H1 (cell line): Measurements from ENCODE around the gene SLC16A9. TPM values are rescaled to one million over a fixed set of nuclear protein-coding genes. Genes with fewer than 3 reads are reported as not detected.

Experiments
- polyA plus RNA-seq, 7 experiments: library from polyadenylated mRNA; depleted of rRNA in 3 of 7; stranded (reverse) in 5 of 7; unstranded in 2 of 7; fragments of >200 nt in 5 of 7; fragments of 200-250 nt in 2 of 7; gene quantifications; 1 replicate in 5 of 7; 2 replicates in 1 of 7; 4 replicates in 1 of 7; pipeline versions ENCODE4 v1.2.1 to v1.2.3, GENCODE V29; 2011 to 2013; ENCODE audit warnings: missing spikeins in 2 of 7, mixed read lengths in 2 of 7
- total RNA-seq: library from RNA; stranded (reverse); fragmentation: NEBNext Ultra II Directional; extraction: Animal tissue kit (Norgen Biotek cat#: 25700); gene quantifications from 2 replicates; pipeline ENCODE4 v1.2.1, GENCODE V29; 2021
- TF ChIP-seq, protein P1 (sequence below): fragments of 300-600 bp; sonication (generic); IDR thresholded peaks from 2 replicates; pipeline ENCODE4 v1.7.1; 2012; ENCODE audit warnings: low read length, moderate library complexity, mild to moderate bottlenecking, inconsistent platforms; ENCODE audit not compliant: insufficient replicate concordance

Gene SLC16A9
- total and polyA plus RNA-seq, 2 of the 8 experiments (the other 6 are each of a cell fraction or from before 2014, with no cell fraction given), result 11.2 to 20.5 TPM

DNA sequence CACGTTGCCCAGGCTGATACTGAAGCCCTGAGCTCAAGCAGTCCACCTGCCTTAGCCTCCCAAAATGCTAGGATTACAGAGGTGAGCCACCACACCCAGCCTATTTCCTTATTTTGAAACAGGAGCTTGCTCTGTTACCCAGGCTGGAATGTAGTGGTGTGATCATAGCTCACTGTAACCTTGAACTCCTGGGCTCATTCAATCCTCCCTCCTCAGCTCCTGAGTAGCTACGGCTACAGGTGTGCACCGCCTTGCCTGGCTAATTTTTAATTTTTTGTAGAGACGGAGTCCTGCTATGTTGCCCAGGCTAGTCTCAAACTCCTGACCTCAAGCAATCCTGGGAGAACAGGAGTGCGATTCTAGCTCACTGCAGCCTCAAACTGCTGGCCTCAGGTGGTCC is 31.9 kb upstream of the SLC16A9 start (continued):
- TF ChIP-seq, protein P1, sequence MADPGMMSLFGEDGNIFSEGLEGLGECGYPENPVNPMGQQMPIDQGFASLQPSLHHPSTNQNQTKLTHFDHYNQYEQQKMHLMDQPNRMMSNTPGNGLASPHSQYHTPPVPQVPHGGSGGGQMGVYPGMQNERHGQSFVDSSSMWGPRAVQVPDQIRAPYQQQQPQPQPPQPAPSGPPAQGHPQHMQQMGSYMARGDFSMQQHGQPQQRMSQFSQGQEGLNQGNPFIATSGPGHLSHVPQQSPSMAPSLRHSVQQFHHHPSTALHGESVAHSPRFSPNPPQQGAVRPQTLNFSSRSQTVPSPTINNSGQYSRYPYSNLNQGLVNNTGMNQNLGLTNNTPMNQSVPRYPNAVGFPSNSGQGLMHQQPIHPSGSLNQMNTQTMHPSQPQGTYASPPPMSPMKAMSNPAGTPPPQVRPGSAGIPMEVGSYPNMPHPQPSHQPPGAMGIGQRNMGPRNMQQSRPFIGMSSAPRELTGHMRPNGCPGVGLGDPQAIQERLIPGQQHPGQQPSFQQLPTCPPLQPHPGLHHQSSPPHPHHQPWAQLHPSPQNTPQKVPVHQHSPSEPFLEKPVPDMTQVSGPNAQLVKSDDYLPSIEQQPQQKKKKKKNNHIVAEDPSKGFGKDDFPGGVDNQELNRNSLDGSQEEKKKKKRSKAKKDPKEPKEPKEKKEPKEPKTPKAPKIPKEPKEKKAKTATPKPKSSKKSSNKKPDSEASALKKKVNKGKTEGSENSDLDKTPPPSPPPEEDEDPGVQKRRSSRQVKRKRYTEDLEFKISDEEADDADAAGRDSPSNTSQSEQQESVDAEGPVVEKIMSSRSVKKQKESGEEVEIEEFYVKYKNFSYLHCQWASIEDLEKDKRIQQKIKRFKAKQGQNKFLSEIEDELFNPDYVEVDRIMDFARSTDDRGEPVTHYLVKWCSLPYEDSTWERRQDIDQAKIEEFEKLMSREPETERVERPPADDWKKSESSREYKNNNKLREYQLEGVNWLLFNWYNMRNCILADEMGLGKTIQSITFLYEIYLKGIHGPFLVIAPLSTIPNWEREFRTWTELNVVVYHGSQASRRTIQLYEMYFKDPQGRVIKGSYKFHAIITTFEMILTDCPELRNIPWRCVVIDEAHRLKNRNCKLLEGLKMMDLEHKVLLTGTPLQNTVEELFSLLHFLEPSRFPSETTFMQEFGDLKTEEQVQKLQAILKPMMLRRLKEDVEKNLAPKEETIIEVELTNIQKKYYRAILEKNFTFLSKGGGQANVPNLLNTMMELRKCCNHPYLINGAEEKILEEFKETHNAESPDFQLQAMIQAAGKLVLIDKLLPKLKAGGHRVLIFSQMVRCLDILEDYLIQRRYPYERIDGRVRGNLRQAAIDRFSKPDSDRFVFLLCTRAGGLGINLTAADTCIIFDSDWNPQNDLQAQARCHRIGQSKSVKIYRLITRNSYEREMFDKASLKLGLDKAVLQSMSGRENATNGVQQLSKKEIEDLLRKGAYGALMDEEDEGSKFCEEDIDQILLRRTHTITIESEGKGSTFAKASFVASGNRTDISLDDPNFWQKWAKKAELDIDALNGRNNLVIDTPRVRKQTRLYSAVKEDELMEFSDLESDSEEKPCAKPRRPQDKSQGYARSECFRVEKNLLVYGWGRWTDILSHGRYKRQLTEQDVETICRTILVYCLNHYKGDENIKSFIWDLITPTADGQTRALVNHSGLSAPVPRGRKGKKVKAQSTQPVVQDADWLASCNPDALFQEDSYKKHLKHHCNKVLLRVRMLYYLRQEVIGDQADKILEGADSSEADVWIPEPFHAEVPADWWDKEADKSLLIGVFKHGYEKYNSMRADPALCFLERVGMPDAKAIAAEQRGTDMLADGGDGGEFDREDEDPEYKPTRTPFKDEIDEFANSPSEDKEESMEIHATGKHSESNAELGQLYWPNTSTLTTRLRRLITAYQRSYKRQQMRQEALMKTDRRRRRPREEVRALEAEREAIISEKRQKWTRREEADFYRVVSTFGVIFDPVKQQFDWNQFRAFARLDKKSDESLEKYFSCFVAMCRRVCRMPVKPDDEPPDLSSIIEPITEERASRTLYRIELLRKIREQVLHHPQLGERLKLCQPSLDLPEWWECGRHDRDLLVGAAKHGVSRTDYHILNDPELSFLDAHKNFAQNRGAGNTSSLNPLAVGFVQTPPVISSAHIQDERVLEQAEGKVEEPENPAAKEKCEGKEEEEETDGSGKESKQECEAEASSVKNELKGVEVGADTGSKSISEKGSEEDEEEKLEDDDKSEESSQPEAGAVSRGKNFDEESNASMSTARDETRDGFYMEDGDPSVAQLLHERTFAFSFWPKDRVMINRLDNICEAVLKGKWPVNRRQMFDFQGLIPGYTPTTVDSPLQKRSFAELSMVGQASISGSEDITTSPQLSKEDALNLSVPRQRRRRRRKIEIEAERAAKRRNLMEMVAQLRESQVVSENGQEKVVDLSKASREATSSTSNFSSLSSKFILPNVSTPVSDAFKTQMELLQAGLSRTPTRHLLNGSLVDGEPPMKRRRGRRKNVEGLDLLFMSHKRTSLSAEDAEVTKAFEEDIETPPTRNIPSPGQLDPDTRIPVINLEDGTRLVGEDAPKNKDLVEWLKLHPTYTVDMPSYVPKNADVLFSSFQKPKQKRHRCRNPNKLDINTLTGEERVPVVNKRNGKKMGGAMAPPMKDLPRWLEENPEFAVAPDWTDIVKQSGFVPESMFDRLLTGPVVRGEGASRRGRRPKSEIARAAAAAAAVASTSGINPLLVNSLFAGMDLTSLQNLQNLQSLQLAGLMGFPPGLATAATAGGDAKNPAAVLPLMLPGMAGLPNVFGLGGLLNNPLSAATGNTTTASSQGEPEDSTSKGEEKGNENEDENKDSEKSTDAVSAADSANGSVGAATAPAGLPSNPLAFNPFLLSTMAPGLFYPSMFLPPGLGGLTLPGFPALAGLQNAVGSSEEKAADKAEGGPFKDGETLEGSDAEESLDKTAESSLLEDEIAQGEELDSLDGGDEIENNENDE, result no peak
